NCI-H2171 (cell line): Measurements from ENCODE around the gene CCDC177.
A peak's percentile ranks its signal among the peaks of the same experiment; 100 is the strongest.
"Not testable (repeated sequence)": the region's sequence is repeated elsewhere in the genome, so short reads cannot be mapped to it uniquely, and the experiment has no call there.

Source experiments
- DNase-seq: peaks from one replicate; lab custom pipeline; 2025; lab: John Stamatoyannopoulos, UW

Gene CCDC177

DNA sequence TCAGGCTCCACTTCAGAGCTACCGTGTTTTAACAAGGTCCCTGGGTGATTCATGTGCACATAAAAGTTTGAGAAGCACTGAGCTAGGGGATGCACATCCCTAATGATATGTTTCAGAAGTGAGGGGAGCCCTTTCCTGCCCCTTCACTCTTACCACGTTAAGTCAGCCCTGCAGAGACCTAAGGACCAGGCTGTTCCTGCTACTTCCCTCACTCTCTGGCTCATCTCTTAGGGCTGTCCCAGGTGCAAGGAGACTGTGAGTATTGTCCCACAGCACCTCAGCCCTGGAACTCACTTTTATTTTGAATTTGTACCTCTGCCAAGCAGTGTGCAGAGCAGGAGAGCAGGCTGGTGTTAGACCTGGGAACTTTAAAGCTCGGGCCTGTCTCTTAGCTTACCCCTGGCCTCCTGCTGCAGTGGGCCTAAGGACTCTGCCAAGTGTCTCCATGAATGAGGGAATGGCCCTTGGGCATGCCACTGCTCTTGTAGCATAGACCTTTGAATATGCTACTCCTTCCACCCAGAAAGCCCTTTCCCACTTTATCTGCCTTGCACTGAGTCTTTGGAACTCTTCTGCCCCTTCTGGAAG lies 25.7 kb upstream of the CCDC177 start:
- no peak for DNase-seq

DNA sequence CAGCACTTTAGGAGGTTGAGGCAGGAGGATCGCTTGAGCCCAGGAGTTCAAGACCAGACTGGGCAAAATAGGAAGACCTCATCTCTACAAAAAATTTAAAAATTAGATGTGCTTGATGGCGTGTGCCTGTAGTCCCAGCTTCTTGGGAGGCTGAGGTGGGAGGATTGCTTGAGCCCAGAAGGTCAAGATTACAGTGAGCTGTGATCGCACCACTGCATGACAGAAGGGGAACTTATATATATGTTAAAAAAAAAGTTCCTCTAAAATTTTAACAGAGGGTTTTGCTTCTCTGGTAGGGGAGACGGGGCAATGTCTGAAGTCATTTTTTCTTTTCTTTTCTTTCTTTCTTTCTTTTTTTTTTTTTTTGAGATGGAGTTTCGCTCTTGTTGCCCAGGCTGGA lies 24.8 kb upstream of the CCDC177 start:
- not testable (repeated sequence) for DNase-seq

GRCh38 chr14:69595336-69595735 lies 20.7 kb upstream of the CCDC177 start:
- DNase-seq: no peak

DNA sequence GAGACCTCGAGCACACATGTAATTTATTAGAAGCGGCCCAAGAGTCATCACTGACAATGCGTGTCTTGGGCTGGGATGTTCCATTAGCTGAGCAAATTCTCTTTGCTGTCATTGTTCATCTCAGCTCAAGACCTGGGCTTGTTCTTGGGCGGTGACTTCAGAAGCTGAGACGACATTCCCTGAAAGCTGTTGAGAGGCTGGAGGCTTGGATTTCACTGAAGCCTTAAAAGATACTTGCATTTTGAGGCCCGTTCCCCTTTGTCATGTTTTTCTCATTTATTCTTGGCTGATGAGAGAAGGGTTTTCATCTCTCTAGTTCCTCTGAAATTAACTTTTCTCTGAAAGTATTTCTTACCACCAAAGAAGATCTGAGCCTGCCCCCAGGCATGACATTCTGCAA lies 20.2 kb upstream of the CCDC177 start:
- no peak for DNase-seq

- DNase-seq: peak; percentile 81
Measured at GRCh38 chr14:69593018-69593677, 18.5 kb upstream of the CCDC177 start.

- peak; percentile 60 for DNase-seq
Measured at GRCh38 chr14:69591317-69591716, 16.6 kb upstream of the CCDC177 start.

DNA sequence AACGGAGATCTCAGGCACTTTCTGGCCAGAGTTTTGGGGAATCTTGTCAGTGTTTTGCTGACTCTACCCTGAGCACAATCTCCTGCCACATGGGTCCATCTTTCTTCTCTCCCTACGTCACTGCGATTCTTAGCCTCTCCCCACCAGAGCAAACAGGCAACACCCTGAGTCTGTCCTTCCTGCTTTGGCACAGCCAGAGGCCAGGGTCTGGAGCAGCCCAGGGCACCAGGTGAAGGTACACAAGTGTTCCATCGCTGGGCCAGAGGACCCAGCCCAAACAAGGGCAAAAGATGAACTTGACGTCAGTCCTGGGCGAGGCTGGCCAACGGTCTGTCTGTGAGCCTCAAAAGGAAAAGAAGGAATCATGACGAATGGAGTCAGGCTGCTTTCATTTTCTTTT lies 12.7 kb upstream of the CCDC177 start:
- DNase-seq: no peak

GRCh38 chr14:69586404-69586803 lies 11.7 kb upstream of the CCDC177 start:
- DNase-seq: no peak

GRCh38 chr14:69584389-69584788 lies 9.7 kb upstream of the CCDC177 start:
- DNase-seq: no peak

DNA sequence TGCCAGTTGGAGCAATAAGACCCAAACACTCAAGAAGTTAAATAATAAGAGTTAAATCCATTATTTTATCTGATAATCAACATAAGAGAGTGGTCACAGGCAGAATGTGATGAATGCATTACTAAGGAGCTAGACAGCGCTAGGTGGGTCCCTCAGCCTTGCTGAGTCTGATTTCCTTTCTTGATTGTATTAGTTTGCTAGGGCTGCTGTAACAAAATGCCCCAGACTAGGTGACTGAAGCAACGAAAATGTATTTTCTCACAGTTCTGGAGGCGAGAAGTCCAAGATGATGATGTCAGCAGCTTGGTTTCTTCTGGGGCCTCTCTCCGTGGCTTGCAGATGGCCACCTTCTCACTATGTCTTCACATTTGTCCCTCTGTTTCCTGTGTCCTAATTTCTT lies 8.2 kb upstream of the CCDC177 start:
- no peak for DNase-seq

GRCh38 chr14:69582212-69582611 lies 7.5 kb upstream of the CCDC177 start:
- DNase-seq: no peak

GRCh38 chr14:69581316-69581935 lies 6.8 kb upstream of the CCDC177 start:
- peak; percentile 21 for DNase-seq

DNA sequence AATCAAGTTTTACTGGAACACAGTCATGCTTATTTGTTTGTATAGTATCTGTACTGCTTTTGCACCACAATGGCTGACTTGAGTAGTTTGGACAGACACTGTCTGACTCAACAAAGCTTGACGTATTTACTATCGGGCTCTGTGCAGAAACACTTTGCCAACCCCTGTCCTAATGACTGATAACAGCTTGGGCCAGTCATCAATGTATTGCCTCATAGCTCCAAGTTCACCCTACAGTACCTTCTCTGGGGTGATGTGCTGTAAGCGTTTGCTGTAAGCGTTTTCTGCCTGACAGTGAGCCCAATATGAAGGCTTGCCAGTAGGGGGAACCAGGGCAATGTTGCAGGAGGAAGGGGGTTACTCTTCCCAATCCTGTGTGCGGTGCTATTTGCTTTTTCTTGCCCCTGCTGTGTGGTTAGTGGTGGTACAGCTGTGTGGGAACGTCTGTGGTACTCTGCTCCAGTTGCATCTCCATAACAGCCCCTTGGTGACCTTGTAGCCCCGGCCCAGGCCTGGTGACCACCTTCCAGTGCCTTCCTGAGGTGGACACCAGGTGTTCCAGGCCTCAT lies 5.4 kb upstream of the CCDC177 start:
- DNase-seq: peak; percentile 35

GRCh38 chr14:69579476-69579875 lies 4.8 kb upstream of the CCDC177 start:
- no peak for DNase-seq

DNA sequence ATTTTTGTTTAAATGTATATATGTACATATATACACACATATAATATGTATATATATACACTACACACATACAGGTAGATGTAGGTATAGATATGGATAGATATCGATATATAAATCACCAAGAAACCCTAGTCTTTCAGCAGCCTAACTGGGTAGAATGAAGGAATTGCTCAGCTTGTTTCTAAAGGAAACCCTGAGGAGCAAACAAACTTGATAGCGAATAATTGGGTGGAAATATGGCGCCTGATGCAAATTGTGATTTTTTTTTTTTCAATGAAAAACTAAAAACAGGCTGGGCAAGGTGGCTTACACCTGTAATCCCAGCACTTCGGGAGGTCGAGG lies 254 bp upstream of the CCDC177 start:
- no peak for DNase-seq

- DNase-seq: peak; percentile 100
Measured at GRCh38 chr14:69573831-69574262, 824 bp downstream of the CCDC177 start.

DNA sequence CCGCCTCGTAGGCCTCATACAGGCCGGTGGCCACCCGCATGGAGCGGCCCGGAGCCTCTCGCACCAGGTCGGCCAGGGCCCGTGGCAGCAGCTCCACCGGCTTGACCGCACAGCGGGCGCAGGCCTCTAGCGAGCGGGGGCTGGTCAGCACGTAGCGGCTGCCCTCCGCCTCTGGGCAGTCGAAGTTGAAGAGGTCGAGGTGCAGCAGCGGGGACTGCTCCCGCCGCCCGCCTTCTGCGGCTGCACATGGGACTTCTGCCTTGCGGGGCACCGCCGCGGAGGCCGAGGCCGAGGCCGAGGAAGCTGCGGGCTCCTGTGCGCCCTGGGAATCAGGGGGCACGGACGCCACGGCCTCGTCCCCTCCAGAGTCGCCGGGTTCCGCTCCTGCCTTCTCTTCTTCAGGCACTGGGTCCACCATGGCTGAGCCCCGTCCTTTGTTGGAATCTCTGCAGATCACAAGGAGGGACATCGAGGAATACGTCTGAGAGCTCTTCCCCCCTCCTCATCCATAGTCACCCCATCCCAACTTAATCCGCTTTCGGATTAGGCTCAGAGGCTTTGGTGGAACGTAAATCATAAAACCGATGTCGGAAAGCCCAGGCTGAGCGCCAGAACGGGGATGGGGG lies 1.4 kb downstream of the CCDC177 start:
- no peak for DNase-seq

DNA sequence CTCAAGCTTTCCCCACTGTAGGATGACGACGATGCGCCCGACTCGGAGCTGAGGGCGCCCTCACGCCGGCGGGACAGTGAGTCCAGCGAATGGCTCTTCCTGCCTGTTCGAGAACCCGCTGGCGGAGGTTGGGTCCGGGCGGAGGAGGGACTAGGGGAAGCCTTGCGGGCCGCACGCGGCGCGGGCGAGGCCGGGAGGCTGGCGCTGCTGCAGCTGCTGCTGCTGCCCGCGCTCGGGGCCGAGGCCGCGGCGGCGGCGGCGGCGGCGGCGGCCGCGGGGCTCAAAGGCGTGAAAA lies 1.9 kb downstream of the CCDC177 start:
- no peak for DNase-seq

GRCh38 chr14:69572030-69572840 lies 2.4 kb downstream of the CCDC177 start:
- no peak for DNase-seq

DNA sequence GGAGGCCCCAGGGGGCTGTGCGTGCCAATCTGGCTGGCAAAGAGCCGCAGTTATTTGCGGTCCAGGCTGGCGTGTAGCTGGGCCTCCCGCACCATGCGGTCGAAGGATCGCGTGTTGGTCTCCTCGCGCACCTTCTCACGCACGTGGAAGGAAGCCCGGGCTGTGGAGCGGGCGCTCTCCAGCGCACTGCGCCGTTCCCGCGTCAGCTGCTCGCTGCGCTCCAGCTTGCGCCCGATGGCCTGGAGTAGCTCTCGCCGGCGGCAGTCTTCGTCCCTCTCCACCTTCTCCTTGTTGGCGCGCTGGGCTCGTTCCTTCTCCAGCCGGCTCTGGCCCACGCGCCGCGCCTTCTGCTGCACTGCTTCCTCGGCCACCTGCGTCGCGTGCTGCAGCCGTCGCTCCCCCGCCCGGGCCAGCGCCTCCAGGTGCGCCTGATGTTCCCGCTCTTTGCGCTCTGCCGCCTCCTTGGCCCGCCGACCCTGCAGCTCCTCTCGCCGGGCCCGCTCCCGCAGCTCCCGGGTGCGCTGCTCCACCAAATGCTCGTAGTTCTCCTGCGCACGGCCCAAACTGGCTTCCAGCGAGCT lies 3.1 kb downstream of the CCDC177 start:
- DNase-seq: no peak

DNA sequence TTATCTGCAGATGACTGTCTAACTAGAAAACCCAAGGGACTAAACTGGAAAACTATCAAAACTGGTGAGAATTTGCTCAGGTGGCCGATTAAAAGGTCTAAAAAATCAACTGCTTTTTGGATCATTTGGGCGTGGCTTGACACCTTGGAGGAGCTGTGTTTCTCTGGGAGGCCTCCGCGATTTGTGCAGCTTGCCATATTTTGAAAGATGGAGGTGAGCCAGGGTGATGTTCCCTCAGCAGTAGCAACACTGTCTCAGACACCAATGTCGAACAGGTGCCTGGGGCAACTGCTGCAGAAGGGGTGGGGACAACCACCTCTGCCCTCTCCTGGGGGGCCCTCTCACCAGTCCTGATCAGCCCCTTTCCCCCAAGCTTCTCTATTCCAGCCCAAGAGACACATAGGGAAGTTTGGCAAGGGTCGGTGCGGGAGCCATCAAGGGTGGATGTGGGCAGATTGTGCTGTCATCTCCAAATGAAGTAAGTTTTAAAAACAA lies 3.8 kb downstream of the CCDC177 start:
- no peak for DNase-seq

GRCh38 chr14:69569859-69570258 lies 4.8 kb downstream of the CCDC177 start:
- no peak for DNase-seq
